ENCODE results near the gene PCNA. TPM values are rescaled to one million over a fixed set of nuclear protein-coding genes. Genes with fewer than 3 reads are reported as not detected.

Gene PCNA
- total and polyA plus RNA-seq, 10 of the 15 experiments (the other 5 are each of a cell fraction or from before 2014, with no cell fraction given) = 389 to 694 (median 540) TPM

- peak overlapping the region; percentile 88 for H3K4me3 ChIP-seq
- H3K4me2 ChIP-seq (ENCODE audit: control insufficient read depth, insufficient read depth) = peak overlapping the region; percentile 94
- peak overlapping the region; percentile 89 for H3K9ac ChIP-seq (ENCODE audit: control insufficient read depth, insufficient read depth, low read length)
- ChIA-PET RAD21 (ENCODE audit: unreplicated experiment) (interaction anchor here (0.6 to 6.1 kb wide), 36 partner anchors 8 to 661 kb away, joined by 3 to 345 read pairs (median 6); no protein-coding TSS in a partner anchor), SMC1A (ENCODE audit: uncharacterized antibody, unreplicated experiment) (interaction anchor here (0.8 to 6.0 kb wide), 24 partner anchors 8 to 365 kb away, joined by 3 to 229 read pairs (median 6); no protein-coding TSS in a partner anchor), POLR2A (interaction anchor here (0.9 to 2.1 kb wide), 13 partner anchors 8 to 314 kb away, joined by 3 to 30 read pairs (median 6); no protein-coding TSS in a partner anchor), CTCF (interaction anchor here (0.8 to 10.2 kb wide), 28 partner anchors 9 to 514 kb away, joined by 3 to 386 read pairs (median 8); no protein-coding TSS in a partner anchor)
- FAIRE-seq = peak; percentile 84
- H3K27ac ChIP-seq (ENCODE audit: control insufficient read depth, insufficient read depth) = peak overlapping the region; percentile 87
- no peaks in the 10 kb centered on the region for H3K27me3 ChIP-seq (replicated peaks in 1 of 2; ENCODE audit: control insufficient read depth in 2 of 2, insufficient read depth in 2 of 2, low read length in 1 of 2)
- peaks cover 29% of the 10 kb centered on the region for H3K79me2 ChIP-seq (ENCODE audit: control insufficient read depth, insufficient read depth, low read length)
- ATAC-seq = peak; percentile 73
- H2AFZ ChIP-seq (ENCODE audit: control insufficient read depth, low read depth, low read length) = peak overlapping the region; percentile 85
- intact Hi-C loops (cut with micrococcal nuclease; ENCODE audit: unreplicated experiment) = loop anchor here (2.0 kb wide), 2 partner anchors 43 to 321 kb away; no protein-coding TSS in a partner anchor
- BruUV-seq (replicated peaks) = no TSS peak
- peaks cover 0 to 6% of the 10 kb centered on the region in 2 experiments; a peak in 1 of 4 replicates for H3K36me3 ChIP-seq (ENCODE audit: control insufficient read depth in 2 of 2, insufficient read depth in 2 of 2, low read length in 1 of 2)
- under 1% methylated on average over 44 of the region's 44 CpGs for WGBS (ENCODE audit: insufficient coverage, insufficient replicate concordance, low lambda C conversion rate, missing lambda C conversion rate)
- H3K4me1 ChIP-seq (ENCODE audit: control insufficient read depth, insufficient read depth, low read length) = peaks cover 16% of the 10 kb centered on the region
- in situ Hi-C loops (cut with MboI) = no loop called here
- peak; percentile 43 for DNase-seq (ENCODE audit: low read depth, low spot score)
- H3K9me3 ChIP-seq (replicated peaks; ENCODE audit: control insufficient read depth, insufficient read depth, low read length) = no peaks in the 10 kb centered on the region
- H4K20me1 ChIP-seq (ENCODE audit: control insufficient read depth, insufficient read depth) = no peaks in the 10 kb centered on the region
- TF ChIP-seq ZNF217 (IDR thresholded peaks at IDR 0.05) (peak; percentile 78; the same call in 1 of the 2 replicates), ZSCAN29 (IDR thresholded peaks at IDR 0.05) (no peak), IKZF1 (conservative IDR thresholded peaks at IDR 0.05) (peak; percentile 75; the same call in 1 of the 2 replicates), SREBF2 (IDR thresholded peaks at IDR 0.05; ENCODE audit: low read length) (no peak), BMI1 (IDR thresholded peaks at IDR 0.05; ENCODE audit: borderline replicate concordance) (no peak), GATAD2B (conservative IDR thresholded peaks at IDR 0.05; ENCODE audit: low read depth) (peak; percentile 95; the same call in 1 of the 2 replicates), CREB1 (IDR thresholded peaks at IDR 0.05; ENCODE audit: low read depth) (peak; percentile 50; the same call in 1 of the 2 replicates), SIX5 (IDR thresholded peaks at IDR 0.05; ENCODE audit: low read depth, low read length, severe bottlenecking) (peak; percentile 11), POLR2AphosphoS2 (IDR thresholded peaks at IDR 0.05; ENCODE audit: low read depth, low read length) (0 out of 2 replicates have a peak, but pooled peaks have one; percentile 38), SREBF1 (IDR thresholded peaks at IDR 0.05; ENCODE audit: low read length) (no peak), MAX (IDR thresholded peaks at IDR 0.05; ENCODE audit: low read depth, low read length) (no peak), EED (IDR thresholded peaks at IDR 0.05; ENCODE audit: low read depth) (no peak), ZNF24 (IDR thresholded peaks at IDR 0.05) (no peak), PBX3 (IDR thresholded peaks at IDR 0.05; ENCODE audit: insufficient replicate concordance, low read depth, low read length) (peak; percentile 51), IRF4 (IDR thresholded peaks at IDR 0.05; ENCODE audit: low read depth, low read length) (0 out of 2 replicates have a peak, but pooled peaks have one; percentile 18), DPF2 (IDR thresholded peaks at IDR 0.05) (peak; percentile 86; the same call in 1 of the 2 replicates), BRCA1 (IDR thresholded peaks at IDR 0.05; ENCODE audit: low read depth, low read length) (no peak), IKZF2 (IDR thresholded peaks at IDR 0.05) (peak; percentile 8 to 37; a peak in 1 of 4 replicates), MTA2 (IDR thresholded peaks at IDR 0.05; ENCODE audit: low read depth) (no peak), BCL3 (IDR thresholded peaks at IDR 0.05; ENCODE audit: borderline replicate concordance, insufficient read depth, low read depth, low read length, poor library complexity, severe bottlenecking) (no peak), ATF2 (IDR thresholded peaks at IDR 0.05; ENCODE audit: low read length) (no peak)
Measured at GRCh38 chr20:5127204-5127858, 7.6 kb upstream of the PCNA start.
